Panc1 (cell line): Measurements from ENCODE around the gene NLRC4.
A peak's percentile ranks its signal among the peaks of the same experiment; 100 is the strongest.

ENCODE experiments used
- CTCF ChIP-seq: fragments of 450-650 bp; IDR thresholded peaks from 2 replicates; pipeline ENCODE4 v1.5.1; 2017; ENCODE audit warnings: mild to moderate bottlenecking
- SIN3A ChIP-seq: IDR thresholded peaks from 2 replicates; pipeline ENCODE4 v1.6.1; 2012; ENCODE audit warnings: low read depth, mild to moderate bottlenecking, low read length, moderate library complexity, borderline replicate concordance; ENCODE audit not compliant: insufficient read depth

- TF ChIP-seq CTCF (0 out of 2 replicates have a peak, but pooled peaks have one; percentile 12), SIN3A (no peak)
These were observed 36.5 kb downstream of the NLRC4 start for GRCh38 chr2:32228181-32228580.
